ENCODE results near the gene TMEM203. TPM values are rescaled to one million over a fixed set of nuclear protein-coding genes. Genes with fewer than 3 reads are reported as not detected.

Gene TMEM203
- total and polyA plus RNA-seq, 4 donors: 19.9 to 27.5 (median 21.5) TPM

DNA sequence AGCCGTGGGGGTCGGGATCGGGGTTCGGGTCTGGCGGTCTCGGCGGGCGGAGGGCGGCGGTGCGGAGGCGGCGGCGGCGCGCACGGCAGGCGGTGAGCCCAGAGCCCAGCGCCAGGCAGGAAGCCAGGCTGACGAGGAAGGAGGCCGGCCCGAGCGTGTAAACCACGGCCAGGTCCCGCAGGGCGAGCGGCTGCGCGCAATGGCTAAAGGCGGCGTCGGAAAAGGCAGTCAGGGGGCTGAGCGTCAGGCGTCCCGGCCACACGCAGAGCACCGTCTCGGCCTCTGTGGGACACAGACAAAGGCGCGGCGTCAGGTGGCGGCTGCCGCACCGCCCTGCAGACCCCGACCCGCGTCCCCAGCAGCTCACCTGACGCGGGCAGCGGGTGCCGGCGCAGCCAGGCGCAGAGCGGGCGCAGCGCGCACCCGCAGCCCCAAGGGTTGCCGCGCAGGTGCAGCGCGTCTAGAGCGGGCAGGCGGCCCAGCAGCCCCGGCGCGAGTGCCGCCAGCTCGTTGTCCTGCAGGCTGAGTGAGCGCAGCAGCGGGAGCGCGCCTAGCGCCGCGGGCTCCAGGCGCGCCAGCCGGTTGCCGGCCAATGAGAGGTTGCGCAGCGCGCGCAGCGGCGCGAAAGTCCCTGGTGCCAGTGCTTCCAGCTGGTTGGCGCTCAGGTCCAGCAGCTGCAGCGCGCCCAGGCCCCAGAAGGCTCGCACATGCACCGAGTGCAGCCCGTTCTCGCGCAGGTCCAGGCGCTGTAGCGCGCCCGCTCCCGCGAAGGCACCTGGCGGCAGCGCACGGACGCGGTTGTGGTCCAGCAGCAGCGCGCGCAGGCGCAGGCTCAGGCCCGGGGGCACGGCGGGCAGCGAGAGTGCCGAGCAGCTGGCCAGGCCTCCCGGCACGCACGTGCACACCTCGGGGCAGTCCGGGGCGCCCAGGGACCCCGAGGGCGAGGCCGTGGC, 36.3 kb downstream of the TMEM203 start:
- Histone ChIP-seq H3K9me3 (ENCODE audit: control insufficient read depth in 4 of 4, low read length in 3 of 4) (no peaks in the 10 kb centered on the region), H3K4me1 (ENCODE audit: control insufficient read depth in 4 of 4, insufficient read depth in 4 of 4, low read length in 3 of 4) (peaks cover 18 to 24% (median 19%) of the 10 kb centered on the region in 4 donors), H3K27me3 (ENCODE audit: control insufficient read depth in 4 of 4, insufficient read depth in 4 of 4, low read length in 3 of 4) (peaks cover 7 to 29% (median 11%) of the 10 kb centered on the region in 4 donors), H3K27ac (ENCODE audit: low read depth in 1 of 2, low read length in 2 of 2) (no peak overlapping the region), H3K36me3 (ENCODE audit: control insufficient read depth in 4 of 4, insufficient read depth in 3 of 4, low read depth in 1 of 4, low read length in 3 of 4) (no peaks in the 10 kb centered on the region), H3K4me3 (ENCODE audit: low read depth in 1 of 3, low read length in 3 of 3) (peak overlapping the region in 2 of 3 donors; percentile 33 to 42), H3K9ac (ENCODE audit: low read depth in 1 of 2, low read length in 2 of 2) (no peak overlapping the region)
- DNase-seq (ENCODE audit: low spot score): no peak
- WGBS: 1% methylated on average over 124 of the region's 124 CpGs
- TF ChIP-seq MAX (IDR thresholded peaks at IDR 0.05) (no peak), SP1 (IDR thresholded peaks at IDR 0.05) (no peak), FOXA2 (IDR thresholded peaks at IDR 0.05) (no peak), FOXA1 (IDR thresholded peaks at IDR 0.05) (no peak), CTCF (IDR thresholded peaks at IDR 0.05; ENCODE audit: low read depth, low read length, missing input control) (no peak), RXRA (IDR thresholded peaks at IDR 0.05) (no peak), HNF4A (conservative IDR thresholded peaks at IDR 0.05) (no peak), HNF4G (IDR thresholded peaks at IDR 0.05) (no peak)

DNA sequence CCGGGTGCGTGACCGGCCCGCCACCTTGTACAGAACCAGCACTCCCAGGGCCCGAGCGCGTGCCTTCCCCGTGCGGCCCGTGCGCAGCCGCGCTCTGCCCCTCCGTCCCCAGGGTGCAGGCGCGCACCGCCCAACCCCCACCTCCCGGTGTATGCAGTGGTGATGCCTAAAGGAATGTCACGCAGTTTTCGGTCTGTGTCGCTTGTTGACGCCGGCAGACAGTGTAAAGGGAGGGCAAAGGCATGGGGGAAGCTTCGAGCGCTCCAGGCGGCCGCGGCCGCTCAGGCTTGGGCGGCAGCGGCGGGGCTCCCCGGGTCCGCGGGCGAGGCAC, 36.9 kb downstream of the TMEM203 start:
- H3K4me3 ChIP-seq (ENCODE audit: low read depth in 1 of 3, low read length in 3 of 3): peak overlapping the region in 1 of 3 donors; percentile 42
- H3K27ac ChIP-seq (ENCODE audit: low read depth in 1 of 2, low read length in 2 of 2): no peak overlapping the region
- peaks cover 18 to 24% (median 19%) of the 10 kb centered on the region in 4 donors for H3K4me1 ChIP-seq (ENCODE audit: control insufficient read depth in 4 of 4, insufficient read depth in 4 of 4, low read length in 3 of 4)
- 2% methylated on average over 36 of the region's 36 CpGs for WGBS
- H3K27me3 ChIP-seq (ENCODE audit: control insufficient read depth in 4 of 4, insufficient read depth in 4 of 4, low read length in 3 of 4): peaks cover 7 to 32% (median 15%) of the 10 kb centered on the region in 4 donors
- H3K36me3 ChIP-seq (ENCODE audit: control insufficient read depth in 4 of 4, insufficient read depth in 3 of 4, low read depth in 1 of 4, low read length in 3 of 4): no peaks in the 10 kb centered on the region
- H3K9ac ChIP-seq (ENCODE audit: low read depth in 1 of 2, low read length in 2 of 2): no peak overlapping the region
- DNase-seq (ENCODE audit: low spot score): no peak
- TF ChIP-seq HNF4A (conservative IDR thresholded peaks at IDR 0.05) (no peak), YY1 (IDR thresholded peaks at IDR 0.05) (no peak), RAD21 (IDR thresholded peaks at IDR 0.05) (no peak), ZBTB33 (IDR thresholded peaks at IDR 0.05) (no peak), FOXA2 (IDR thresholded peaks at IDR 0.05) (no peak), EGR1 (IDR thresholded peaks at IDR 0.05; ENCODE audit: low read depth in 2 of 2) (no peak), GABPA (IDR thresholded peaks at IDR 0.05 in 1 of 2, conservative IDR thresholded peaks at IDR 0.05 in 1 of 2) (no peak), RXRA (IDR thresholded peaks at IDR 0.05) (no peak), FOXA1 (IDR thresholded peaks at IDR 0.05) (no peak), MAX (IDR thresholded peaks at IDR 0.05) (no peak), SP1 (IDR thresholded peaks at IDR 0.05) (no peak), HNF4G (IDR thresholded peaks at IDR 0.05) (no peak), TAF1 (conservative IDR thresholded peaks at IDR 0.05) (no peak), JUND (IDR thresholded peaks at IDR 0.05) (no peak), REST (IDR thresholded peaks at IDR 0.05) (no peak), CTCF (IDR thresholded peaks at IDR 0.05; ENCODE audit: low read depth, low read length, missing input control) (no peak), NR2F2 (IDR thresholded peaks at IDR 0.05) (no peak)
- TF ChIP-seq, protein P1, sequence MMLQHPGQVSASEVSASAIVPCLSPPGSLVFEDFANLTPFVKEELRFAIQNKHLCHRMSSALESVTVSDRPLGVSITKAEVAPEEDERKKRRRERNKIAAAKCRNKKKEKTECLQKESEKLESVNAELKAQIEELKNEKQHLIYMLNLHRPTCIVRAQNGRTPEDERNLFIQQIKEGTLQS (IDR thresholded peaks at IDR 0.05): no peak
- no peaks in the 10 kb centered on the region for H3K9me3 ChIP-seq (ENCODE audit: control insufficient read depth in 4 of 4, low read length in 3 of 4)
